ENCODE results near the gene POLR2A. TPM values are rescaled to one million over a fixed set of nuclear protein-coding genes. Genes with fewer than 3 reads are reported as not detected.
A peak's percentile ranks its signal among the peaks of the same experiment; 100 is the strongest.

POLR2A gene
- total and polyA plus RNA-seq, 7 experiments from 2014 or later = 43.6 to 501 (median 173) TPM

DNA sequence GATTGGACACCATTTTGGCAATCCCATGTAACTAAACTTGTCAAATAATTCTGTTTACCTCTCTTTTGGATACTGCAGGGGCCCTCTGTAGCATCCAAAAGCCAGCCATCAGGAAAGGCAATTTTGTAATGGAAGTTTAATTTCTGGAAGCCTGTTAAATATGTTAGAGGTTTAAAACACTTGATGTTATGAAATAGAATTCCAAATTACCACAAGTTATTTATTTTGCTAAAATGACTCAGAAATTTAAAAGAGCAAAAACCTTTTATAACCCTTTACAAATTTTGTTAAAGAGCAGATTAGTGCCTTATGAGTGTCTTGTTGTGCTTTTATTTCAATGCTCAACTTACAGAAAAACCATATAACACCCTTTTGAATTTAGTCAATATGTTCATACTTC lies 44.7 kb downstream of the POLR2A start:
- Mint-ChIP-seq H3K36me3 (peaks cover 0 to 7% (median 5%) of the 10 kb centered on the region in 5 donors), H3K9me3 (peaks cover 0 to 33% (median 11%) of the 10 kb centered on the region in 11 donors), H3K27me3 (peaks cover 0 to 2% (median 0%) of the 10 kb centered on the region in 5 donors), H3K4me3 (no peak overlapping the region), H3K27ac (no peak overlapping the region), H3K4me1 (no peaks in the 10 kb centered on the region)
- ChIA-PET POLR2A (no interaction called here), CTCF (no interaction called here)
- Histone ChIP-seq H3K4me1 (ENCODE audit: control insufficient read depth in 2 of 2, insufficient read depth in 2 of 2, low read length in 2 of 2) (no peaks in the 10 kb centered on the region), H3K27me3 (ENCODE audit: control insufficient read depth in 2 of 2, insufficient read depth in 2 of 2, low read length in 2 of 2) (no peaks in the 10 kb centered on the region), H3K4me3 (ENCODE audit: low read length) (no peak overlapping the region), H3K9me3 (ENCODE audit: control insufficient read depth in 2 of 3, low read length in 3 of 3) (no peaks in the 10 kb centered on the region), H3K36me3 (ENCODE audit: control insufficient read depth in 2 of 3, insufficient read depth in 3 of 3, low read length in 3 of 3) (no peaks in the 10 kb centered on the region), H3K27ac (ENCODE audit: low read depth, low read length) (no peak overlapping the region)
- intact Hi-C loops (cut with micrococcal nuclease) = no loop called here
- ATAC-seq = no peak
- DNase-seq = no peak

DNA sequence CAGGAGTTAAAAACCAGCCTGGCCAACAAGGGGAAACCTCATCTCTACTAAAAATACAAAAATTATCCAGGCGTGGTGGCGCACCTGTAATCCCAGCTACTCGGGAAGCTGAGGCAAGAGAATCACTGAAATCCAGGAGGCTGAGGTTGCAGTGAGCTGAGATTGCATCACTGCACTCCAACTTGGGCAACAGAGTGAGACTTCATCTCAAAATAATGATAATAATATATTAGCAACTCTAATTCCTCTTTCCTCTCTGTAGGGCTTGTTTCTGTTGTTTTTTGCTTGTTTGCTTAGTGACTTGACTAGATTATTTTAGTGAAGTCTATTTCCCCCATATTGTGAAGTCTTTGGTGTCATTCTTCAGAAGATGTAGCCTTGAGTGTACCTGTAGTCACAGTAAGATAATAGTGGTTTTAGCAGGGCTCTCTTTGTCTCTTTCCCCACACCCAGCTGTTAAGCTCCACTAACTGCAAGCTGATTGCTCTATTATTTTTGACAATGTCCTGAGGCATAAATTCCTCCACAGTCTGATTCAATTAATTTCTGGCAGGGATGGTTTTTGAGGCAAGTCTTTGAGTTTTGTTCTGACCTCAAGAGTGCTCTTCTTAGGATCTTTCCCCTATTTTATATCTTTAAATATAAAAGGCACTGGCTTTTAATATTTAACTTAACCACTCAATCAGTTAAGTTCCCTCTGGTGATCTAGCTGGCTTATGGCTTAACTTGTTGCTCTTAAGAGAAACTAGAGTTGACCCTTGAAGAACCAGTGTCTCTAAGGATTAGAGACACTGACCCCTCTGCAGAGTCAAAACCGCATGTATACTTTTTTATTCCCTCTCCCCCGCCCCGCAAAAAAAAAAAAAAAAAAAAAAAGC lies 46.1 kb downstream of the POLR2A start:
- Mint-ChIP-seq H3K27ac (no peak overlapping the region), H3K27me3 (peaks cover 0 to 6% (median 0%) of the 10 kb centered on the region in 5 donors), H3K4me1 (no peaks in the 10 kb centered on the region), H3K36me3 (peaks cover 0 to 7% (median 5%) of the 10 kb centered on the region in 5 donors), H3K9me3 (peaks cover 0 to 33% (median 11%) of the 10 kb centered on the region in 11 donors), H3K4me3 (no peak overlapping the region)
- DNase-seq (no peak), ATAC-seq (no peak)
- Histone ChIP-seq H3K36me3 (ENCODE audit: control insufficient read depth in 2 of 3, insufficient read depth in 3 of 3, low read length in 3 of 3) (no peaks in the 10 kb centered on the region), H3K27me3 (ENCODE audit: control insufficient read depth in 2 of 2, insufficient read depth in 2 of 2, low read length in 2 of 2) (no peaks in the 10 kb centered on the region), H3K27ac (ENCODE audit: low read depth, low read length) (no peak overlapping the region), H3K4me1 (ENCODE audit: control insufficient read depth in 2 of 2, insufficient read depth in 2 of 2, low read length in 2 of 2) (no peaks in the 10 kb centered on the region), H3K9me3 (ENCODE audit: control insufficient read depth in 2 of 3, low read length in 3 of 3) (no peaks in the 10 kb centered on the region), H3K4me3 (ENCODE audit: low read length) (no peak overlapping the region)
- CTCF ChIA-PET = interaction anchor here (0.6 to 1.1 kb wide), 4 partner anchors 8 to 156 kb away, joined by 3 read pairs; no protein-coding TSS in a partner anchor
- POLR2A ChIA-PET = no interaction called here
- intact Hi-C loops (cut with micrococcal nuclease) = no loop called here

DNA sequence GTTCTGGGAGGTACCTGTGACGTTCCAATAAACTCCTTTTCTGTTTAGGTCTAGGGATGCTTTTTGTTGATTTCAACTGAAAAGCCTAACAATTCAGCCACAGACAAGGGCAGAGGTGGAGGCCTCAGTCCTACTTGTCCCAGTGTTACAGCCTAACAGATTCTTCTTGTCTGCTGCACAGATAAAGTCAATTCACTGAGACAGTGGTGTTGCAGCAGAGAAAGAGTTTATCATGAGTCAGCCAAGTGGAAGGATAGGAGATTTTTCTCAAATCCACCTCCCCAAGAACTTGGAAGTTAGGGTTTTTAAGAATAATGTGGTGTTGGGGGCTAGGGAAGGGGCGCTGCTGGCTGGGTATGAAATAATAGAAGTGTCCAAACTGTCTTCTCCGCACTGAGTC lies 53.9 kb downstream of the POLR2A start:
- Mint-ChIP-seq H3K36me3 (peaks cover 0 to 2% (median 0%) of the 10 kb centered on the region in 5 donors), H3K27me3 (peaks cover 0 to 6% (median 0%) of the 10 kb centered on the region in 5 donors), H3K4me1 (peaks cover 0 to 2% (median 0%) of the 10 kb centered on the region in 7 donors), H3K4me3 (no peak overlapping the region), H3K9me3 (peaks cover 0 to 10% (median 0%) of the 10 kb centered on the region in 11 donors), H3K27ac (no peak overlapping the region)
- Histone ChIP-seq H3K27me3 (ENCODE audit: control insufficient read depth in 2 of 2, insufficient read depth in 2 of 2, low read length in 2 of 2) (no peaks in the 10 kb centered on the region), H3K4me1 (ENCODE audit: control insufficient read depth in 2 of 2, insufficient read depth in 2 of 2, low read length in 2 of 2) (no peaks in the 10 kb centered on the region), H3K27ac (ENCODE audit: low read depth, low read length) (no peak overlapping the region), H3K9me3 (ENCODE audit: control insufficient read depth in 2 of 3, low read length in 3 of 3) (peaks cover 0 to 4% (median 0%) of the 10 kb centered on the region in 3 experiments), H3K4me3 (ENCODE audit: low read length) (no peak overlapping the region), H3K36me3 (ENCODE audit: control insufficient read depth in 2 of 3, insufficient read depth in 3 of 3, low read length in 3 of 3) (no peaks in the 10 kb centered on the region)
- ATAC-seq (no peak), DNase-seq (no peak)
- ChIA-PET POLR2A (no interaction called here), CTCF (no interaction called here)
- intact Hi-C loops (cut with micrococcal nuclease) = no loop called here

DNA sequence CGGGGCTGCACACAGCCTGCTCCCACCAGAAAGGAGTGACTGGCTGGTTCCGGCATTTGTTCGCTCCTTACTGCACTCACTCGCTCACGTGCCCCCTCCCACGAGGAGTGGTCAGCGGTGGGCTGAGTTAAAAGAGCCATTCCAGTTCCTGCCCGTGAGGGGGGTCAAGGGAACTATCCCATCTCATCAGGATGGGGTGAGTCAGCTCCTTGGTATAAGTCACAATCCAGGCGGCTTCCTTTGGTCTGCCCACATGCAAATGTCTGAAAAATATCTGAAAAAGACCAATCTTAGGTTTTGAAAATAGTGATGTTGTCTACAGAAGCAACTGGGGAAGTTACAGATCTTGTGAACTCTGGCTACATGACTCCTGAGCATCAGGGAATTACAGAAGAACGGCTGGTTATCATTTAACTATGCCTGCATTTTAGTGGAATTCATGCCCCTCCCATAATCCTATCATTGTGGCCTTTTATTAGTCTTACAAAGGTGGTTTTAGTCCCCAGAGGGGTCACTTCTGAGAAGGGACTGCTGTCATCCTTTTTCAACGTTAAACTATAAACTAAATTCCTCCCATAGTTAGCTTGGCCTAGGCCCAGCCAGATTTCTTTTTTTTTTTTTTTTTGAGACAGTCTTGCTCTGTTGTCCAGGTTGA lies 54.9 kb downstream of the POLR2A start:
- H3K36me3 ChIP-seq (ENCODE audit: control insufficient read depth in 2 of 3, insufficient read depth in 3 of 3, low read length in 3 of 3) = no peaks in the 10 kb centered on the region
- ChIA-PET POLR2A (interaction anchor here (1.2 kb wide), 1 partner anchor 11 kb away, joined by 4 read pairs; no protein-coding TSS in a partner anchor), CTCF (interaction anchor here (0.6 kb wide), 1 partner anchor 76 kb away, joined by 6 read pairs; no protein-coding TSS in a partner anchor)
- H3K4me1 Mint-ChIP-seq = peaks cover 0 to 4% (median 0%) of the 10 kb centered on the region in 7 donors
- no peak for ATAC-seq
- peaks cover 0 to 10% (median 0%) of the 10 kb centered on the region in 11 donors for H3K9me3 Mint-ChIP-seq
- peaks cover 0 to 4% (median 0%) of the 10 kb centered on the region in 3 experiments for H3K9me3 ChIP-seq (ENCODE audit: control insufficient read depth in 2 of 3, low read length in 3 of 3)
- intact Hi-C loops (cut with micrococcal nuclease) = no loop called here
- no peaks in the 10 kb centered on the region for H3K4me1 ChIP-seq (ENCODE audit: control insufficient read depth in 2 of 2, insufficient read depth in 2 of 2, low read length in 2 of 2)
- H3K36me3 Mint-ChIP-seq = peaks cover 0 to 2% (median 0%) of the 10 kb centered on the region in 5 donors
- H3K27me3 ChIP-seq (ENCODE audit: control insufficient read depth in 2 of 2, insufficient read depth in 2 of 2, low read length in 2 of 2) = no peaks in the 10 kb centered on the region
- DNase-seq = no peak
- H3K27ac Mint-ChIP-seq = no peak overlapping the region
- H3K27ac ChIP-seq (ENCODE audit: low read depth, low read length) = no peak overlapping the region
- no peak overlapping the region for H3K4me3 ChIP-seq (ENCODE audit: low read length)
- peaks cover 0 to 11% (median 0%) of the 10 kb centered on the region in 5 donors for H3K27me3 Mint-ChIP-seq
- H3K4me3 Mint-ChIP-seq = no peak overlapping the region

DNA sequence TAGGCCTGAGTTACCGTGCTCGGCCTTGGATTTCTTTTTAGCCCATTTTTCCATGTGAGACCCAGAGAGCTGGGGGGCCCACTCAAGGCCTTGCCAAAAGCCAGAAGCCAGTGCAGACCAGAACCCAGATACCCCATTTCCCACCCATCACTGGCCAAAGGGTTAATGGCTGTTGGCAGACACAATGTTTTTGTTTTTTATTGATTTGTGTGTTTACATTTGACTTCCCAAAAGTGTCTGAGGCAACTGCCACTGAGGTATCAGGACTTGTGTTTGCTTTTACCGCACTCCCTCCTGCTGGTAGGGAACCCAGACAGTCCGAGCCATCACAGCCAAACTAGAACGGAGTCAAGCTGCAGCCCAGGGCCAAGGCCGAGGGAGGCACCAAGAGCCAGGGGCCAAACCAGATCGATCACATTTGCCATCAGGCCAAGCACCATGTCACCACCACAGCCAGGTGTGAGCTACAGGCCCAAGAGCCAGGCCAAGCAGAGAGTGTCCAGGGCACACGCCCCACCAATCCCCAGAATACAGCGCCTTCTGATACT lies 57.0 kb downstream of the POLR2A start:
- DNase-seq (no peak), ATAC-seq (no peak)
- Mint-ChIP-seq H3K27me3 (peaks cover 0 to 10% (median 0%) of the 10 kb centered on the region in 5 donors), H3K27ac (peak overlapping the region in 1 of 9 donors; percentile 66), H3K4me3 (no peak overlapping the region), H3K36me3 (peaks cover 0 to 2% (median 0%) of the 10 kb centered on the region in 5 donors), H3K4me1 (peaks cover 0 to 4% (median 0%) of the 10 kb centered on the region in 7 donors), H3K9me3 (peaks cover 0 to 10% (median 0%) of the 10 kb centered on the region in 11 donors)
- intact Hi-C loops (cut with micrococcal nuclease) = no loop called here
- ChIA-PET POLR2A (interaction anchor here (0.6 to 0.7 kb wide), 2 partner anchors 126 to 165 kb away, joined by 3 read pairs; no protein-coding TSS in a partner anchor), CTCF (interaction anchor here (1.3 kb wide), 1 partner anchor 24 kb away, joined by 3 read pairs; no protein-coding TSS in a partner anchor)
- no peak overlapping the region for H3K4me3 ChIP-seq (ENCODE audit: low read length)
- H3K27ac ChIP-seq (ENCODE audit: low read depth, low read length) = no peak overlapping the region
- no peaks in the 10 kb centered on the region for H3K27me3 ChIP-seq (ENCODE audit: control insufficient read depth in 2 of 2, insufficient read depth in 2 of 2, low read length in 2 of 2)
- no peaks in the 10 kb centered on the region for H3K4me1 ChIP-seq (ENCODE audit: control insufficient read depth in 2 of 2, insufficient read depth in 2 of 2, low read length in 2 of 2)
- H3K36me3 ChIP-seq (ENCODE audit: control insufficient read depth in 2 of 3, insufficient read depth in 3 of 3, low read length in 3 of 3) = no peaks in the 10 kb centered on the region
- peaks cover 0 to 4% (median 0%) of the 10 kb centered on the region in 3 experiments for H3K9me3 ChIP-seq (ENCODE audit: control insufficient read depth in 2 of 3, low read length in 3 of 3)

DNA sequence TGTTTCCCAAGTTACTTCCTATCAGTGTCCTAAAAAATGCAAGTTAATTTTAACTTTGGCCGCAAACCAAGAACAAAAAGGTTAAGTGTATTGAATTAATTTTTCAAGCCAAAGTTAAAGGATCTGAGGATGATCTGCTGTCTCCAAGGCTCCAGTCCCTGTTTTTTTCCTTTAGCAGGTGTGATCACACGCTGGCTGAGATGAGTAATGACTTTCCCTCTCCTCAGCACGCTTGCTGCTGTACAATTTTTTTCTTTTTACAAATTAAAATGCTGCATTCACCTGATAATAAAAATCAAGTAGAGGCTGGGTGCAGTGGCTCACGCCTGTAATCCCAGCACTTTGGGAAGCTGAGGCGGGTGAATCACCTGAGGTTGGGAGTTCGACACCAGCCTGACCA lies 60.7 kb downstream of the POLR2A start:
- Mint-ChIP-seq H3K27me3 (peaks cover 0 to 10% (median 0%) of the 10 kb centered on the region in 5 donors), H3K36me3 (peaks cover 0 to 7% (median 0%) of the 10 kb centered on the region in 5 donors), H3K4me3 (no peak overlapping the region), H3K27ac (no peak overlapping the region), H3K9me3 (no peaks in the 10 kb centered on the region), H3K4me1 (peaks cover 11 to 25% (median 20%) of the 10 kb centered on the region in 7 donors)
- Histone ChIP-seq H3K27ac (ENCODE audit: low read depth, low read length) (no peak overlapping the region), H3K4me1 (ENCODE audit: control insufficient read depth in 2 of 2, insufficient read depth in 2 of 2, low read length in 2 of 2) (peaks cover 4 to 7% of the 10 kb centered on the region in 2 donors), H3K9me3 (ENCODE audit: control insufficient read depth in 2 of 3, low read length in 3 of 3) (no peaks in the 10 kb centered on the region), H3K27me3 (ENCODE audit: control insufficient read depth in 2 of 2, insufficient read depth in 2 of 2, low read length in 2 of 2) (no peaks in the 10 kb centered on the region), H3K36me3 (ENCODE audit: control insufficient read depth in 2 of 3, insufficient read depth in 3 of 3, low read length in 3 of 3) (no peaks in the 10 kb centered on the region), H3K4me3 (ENCODE audit: low read length) (no peak overlapping the region)
- intact Hi-C loops (cut with micrococcal nuclease) = loop anchor here in 1 of 2 donors (5.0 kb wide), 1 partner anchor 33 kb away; no protein-coding TSS in a partner anchor
- CTCF ChIA-PET = interaction anchor here (0.7 to 2.3 kb wide), 2 partner anchors 16 to 103 kb away, joined by 3 to 14 read pairs; partner anchors contain the start of gene SENP3
- POLR2A ChIA-PET = no interaction called here
- ATAC-seq (no peak), DNase-seq (no peak)
